Upper lobe of right lung (tissue), 1 donor: ENCODE results near the gene AIG1. TPM values are rescaled to one million over a fixed set of nuclear protein-coding genes. Genes with fewer than 3 reads are reported as not detected.

Experiments
- ATAC-seq: fragments of 200-7000 bp; cut with Tn5 transposase; one replicate; pipeline ENCODE4 v1.9.1; 2020; ENCODE audit warnings: mild to moderate bottlenecking, moderate library complexity
- DNase-seq: peaks from one replicate; pipeline ENCODE4 v3.0.0-alpha.2; 2020
- H3K27ac ChIP-seq: fragments of 200-600 bp; one replicate; pipeline ENCODE4 v1.8.0; 2022
- H3K27me3 ChIP-seq: fragments of 200-600 bp; one replicate; pipeline ENCODE4 v1.8.0; 2022; ENCODE audit warnings: mild to moderate bottlenecking
- H3K36me3 ChIP-seq: fragments of 200-600 bp; one replicate; pipeline ENCODE4 v1.8.0; 2022
- H3K4me1 ChIP-seq: fragments of 200-600 bp; one replicate; pipeline ENCODE4 v1.8.0; 2022
- H3K4me3 ChIP-seq: fragments of 200-600 bp; one replicate; pipeline ENCODE4 v1.8.0; 2022; ENCODE audit warnings: mild to moderate bottlenecking
- H3K9me3 ChIP-seq: fragments of 200-600 bp; one replicate; pipeline ENCODE4 v1.8.0; 2022
- intact Hi-C: fragments of 100-400 bp; cut with DNase I; formaldehyde crosslinking; loops from one replicate; pipeline ENCODE4 v1.11.0; 2022
- total RNA-seq: library from RNA; stranded (reverse); fragmentation: NEBNext Ultra II Directional; extraction: Animal tissue kit (Norgen Biotek cat#: 25700); gene quantifications from one replicate; pipeline ENCODE4 v1.2.1, GENCODE V29; 2021
- TF ChIP-seq, protein P1 (sequence below): fragments of 200-600 bp; IDR thresholded peaks from one replicate; pipeline ENCODE4 v1.8.0; 2022; ENCODE audit warnings: antibody characterized with exemption
- donor health status: DM: no; HTN: yes; CAD: no; lungs with severe emphysema.

The AIG1 gene
- total RNA-seq, 1 donor from 2014 or later = 26.8 TPM

DNA sequence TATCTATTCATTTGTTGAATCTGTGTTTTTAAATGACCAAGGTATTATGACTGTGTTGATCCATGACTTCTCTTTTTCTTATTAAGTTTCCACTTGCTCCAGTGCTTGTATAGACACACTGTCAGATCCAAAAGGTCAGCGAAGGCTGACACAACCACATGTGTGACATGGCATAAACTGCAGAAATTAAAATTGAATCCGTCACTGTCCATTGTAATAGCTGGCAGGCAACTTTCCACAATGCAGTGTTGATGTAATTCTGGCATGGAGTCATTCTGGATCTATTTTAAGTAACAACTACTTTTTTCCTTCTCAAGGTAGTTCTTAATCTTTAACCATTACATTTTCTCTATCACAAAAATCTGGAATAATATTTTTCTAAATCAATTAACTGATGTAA lies 145.3 kb downstream of the AIG1 start:
- no peak for ATAC-seq
- H3K4me1 ChIP-seq = no peaks in the 10 kb centered on the region
- DNase-seq = no peak

DNA sequence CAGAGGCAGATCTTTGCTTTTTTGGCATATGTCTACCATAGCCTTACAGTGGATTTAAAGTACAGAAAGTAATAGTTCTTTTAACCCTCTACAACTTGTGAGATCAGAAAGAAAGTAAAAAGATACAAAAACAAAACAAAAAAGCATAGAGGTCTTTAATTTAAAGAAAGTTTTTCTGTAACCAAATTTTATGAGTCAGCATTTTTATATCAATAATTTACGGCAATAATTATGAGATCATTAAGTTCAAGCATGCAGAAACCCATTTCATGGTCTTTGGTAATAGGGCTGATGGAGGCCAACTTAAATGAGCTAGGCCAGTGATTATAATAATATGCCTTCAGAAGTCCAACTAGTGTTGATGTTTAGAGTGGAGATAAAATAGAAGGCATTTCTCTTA lies 145.9 kb downstream of the AIG1 start:
- no peaks in the 10 kb centered on the region for H3K27me3 ChIP-seq
- DNase-seq (no peak), ATAC-seq (no peak)
- H3K4me1 ChIP-seq = no peaks in the 10 kb centered on the region
- TF ChIP-seq, protein P1, sequence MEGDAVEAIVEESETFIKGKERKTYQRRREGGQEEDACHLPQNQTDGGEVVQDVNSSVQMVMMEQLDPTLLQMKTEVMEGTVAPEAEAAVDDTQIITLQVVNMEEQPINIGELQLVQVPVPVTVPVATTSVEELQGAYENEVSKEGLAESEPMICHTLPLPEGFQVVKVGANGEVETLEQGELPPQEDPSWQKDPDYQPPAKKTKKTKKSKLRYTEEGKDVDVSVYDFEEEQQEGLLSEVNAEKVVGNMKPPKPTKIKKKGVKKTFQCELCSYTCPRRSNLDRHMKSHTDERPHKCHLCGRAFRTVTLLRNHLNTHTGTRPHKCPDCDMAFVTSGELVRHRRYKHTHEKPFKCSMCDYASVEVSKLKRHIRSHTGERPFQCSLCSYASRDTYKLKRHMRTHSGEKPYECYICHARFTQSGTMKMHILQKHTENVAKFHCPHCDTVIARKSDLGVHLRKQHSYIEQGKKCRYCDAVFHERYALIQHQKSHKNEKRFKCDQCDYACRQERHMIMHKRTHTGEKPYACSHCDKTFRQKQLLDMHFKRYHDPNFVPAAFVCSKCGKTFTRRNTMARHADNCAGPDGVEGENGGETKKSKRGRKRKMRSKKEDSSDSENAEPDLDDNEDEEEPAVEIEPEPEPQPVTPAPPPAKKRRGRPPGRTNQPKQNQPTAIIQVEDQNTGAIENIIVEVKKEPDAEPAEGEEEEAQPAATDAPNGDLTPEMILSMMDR = no peak
- no peak overlapping the region for H3K4me3 ChIP-seq
- no peaks in the 10 kb centered on the region for H3K36me3 ChIP-seq
- peaks cover 6% of the 10 kb centered on the region for H3K9me3 ChIP-seq
- intact Hi-C loops = no loop called here
- H3K27ac ChIP-seq = no peak overlapping the region

More for the DNA sequence above, 145.3 kb downstream of the AIG1 start:
- TF ChIP-seq, protein P1 = no peak
- no peaks in the 10 kb centered on the region for H3K36me3 ChIP-seq
- intact Hi-C loops = no loop called here
- H3K27me3 ChIP-seq = no peaks in the 10 kb centered on the region
- H3K27ac ChIP-seq = no peak overlapping the region
- peaks cover 6% of the 10 kb centered on the region for H3K9me3 ChIP-seq
- no peak overlapping the region for H3K4me3 ChIP-seq

DNA sequence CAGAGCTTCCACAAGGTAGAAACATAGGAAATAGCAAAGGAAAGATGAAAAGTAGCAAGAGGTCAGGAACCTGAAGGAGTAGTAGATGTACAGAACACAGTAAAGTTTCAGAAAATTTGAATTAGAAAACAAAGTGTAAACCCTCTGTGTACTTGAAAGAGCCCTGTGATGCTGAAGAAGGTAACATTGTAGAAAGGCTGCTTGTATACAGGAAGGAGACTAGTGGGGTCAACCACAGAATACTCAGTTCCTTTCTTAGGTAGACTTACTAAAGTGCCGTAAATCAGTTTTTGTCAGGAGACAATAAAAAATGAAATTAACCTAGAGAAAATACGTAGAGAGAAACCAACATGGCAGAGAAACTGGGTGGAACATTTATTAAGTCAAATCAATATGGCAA lies 149.7 kb downstream of the AIG1 start:
- Histone ChIP-seq H3K9me3 (no peaks in the 10 kb centered on the region), H3K36me3 (no peaks in the 10 kb centered on the region), H3K4me3 (no peak overlapping the region), H3K27ac (no peak overlapping the region), H3K27me3 (no peaks in the 10 kb centered on the region), H3K4me1 (no peaks in the 10 kb centered on the region)
- ATAC-seq = no peak
- no peak for DNase-seq
- intact Hi-C loops = no loop called here
- TF ChIP-seq, protein P1 = no peak

DNA sequence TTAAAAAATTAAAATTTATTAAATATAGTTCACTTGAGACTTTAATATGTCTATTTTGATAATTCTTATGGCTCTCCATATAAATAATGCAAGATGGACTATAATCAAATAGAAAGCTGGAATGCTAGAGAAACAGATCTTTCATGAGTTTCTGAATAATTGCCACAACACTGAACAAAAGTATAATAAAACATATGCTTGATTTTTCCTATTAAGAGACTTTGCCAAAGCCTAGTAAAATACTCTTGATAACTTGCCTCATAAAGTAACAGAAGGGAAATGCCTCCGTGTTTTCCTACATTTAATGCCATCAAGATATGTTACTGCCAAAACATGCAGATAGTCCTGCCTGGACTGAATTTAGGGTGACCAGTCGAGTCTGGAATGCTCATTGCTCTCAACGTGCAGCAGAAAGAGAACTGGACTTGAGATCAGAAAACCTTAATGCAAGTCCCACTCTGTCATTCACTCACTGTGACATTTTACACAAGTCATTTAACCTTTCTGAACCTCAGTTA lies 153.2 kb downstream of the AIG1 start:
- TF ChIP-seq, protein P1 = no peak
- DNase-seq (no peak), ATAC-seq (no peak)
- intact Hi-C loops = no loop called here
- Histone ChIP-seq H3K4me1 (no peaks in the 10 kb centered on the region), H3K27ac (no peak overlapping the region), H3K4me3 (no peak overlapping the region), H3K9me3 (no peaks in the 10 kb centered on the region), H3K27me3 (no peaks in the 10 kb centered on the region), H3K36me3 (no peaks in the 10 kb centered on the region)

DNA sequence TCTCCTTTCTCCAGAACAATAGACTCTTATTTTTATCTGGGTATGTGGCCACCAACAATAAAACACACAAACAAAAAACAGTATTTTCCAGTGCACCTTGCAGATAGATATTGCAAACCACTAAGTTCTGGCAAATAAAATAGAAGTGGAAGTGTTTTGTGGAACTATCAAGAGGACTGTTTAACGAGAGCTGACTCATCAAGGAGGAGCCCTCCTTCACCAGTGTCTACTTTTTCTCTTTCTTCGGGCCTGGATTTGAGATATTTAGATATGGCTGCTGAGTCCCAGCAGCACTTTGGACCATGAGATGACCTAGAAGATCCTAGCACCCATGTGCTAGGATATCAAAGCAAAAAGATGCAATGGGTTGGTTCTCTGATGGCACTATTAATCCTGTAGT lies 154.7 kb downstream of the AIG1 start:
- Histone ChIP-seq H3K4me1 (no peaks in the 10 kb centered on the region), H3K36me3 (no peaks in the 10 kb centered on the region), H3K27me3 (no peaks in the 10 kb centered on the region), H3K4me3 (no peak overlapping the region), H3K9me3 (no peaks in the 10 kb centered on the region), H3K27ac (no peak overlapping the region)
- no peak for ATAC-seq
- TF ChIP-seq, protein P1 = no peak
- intact Hi-C loops = no loop called here
- no peak for DNase-seq

DNA sequence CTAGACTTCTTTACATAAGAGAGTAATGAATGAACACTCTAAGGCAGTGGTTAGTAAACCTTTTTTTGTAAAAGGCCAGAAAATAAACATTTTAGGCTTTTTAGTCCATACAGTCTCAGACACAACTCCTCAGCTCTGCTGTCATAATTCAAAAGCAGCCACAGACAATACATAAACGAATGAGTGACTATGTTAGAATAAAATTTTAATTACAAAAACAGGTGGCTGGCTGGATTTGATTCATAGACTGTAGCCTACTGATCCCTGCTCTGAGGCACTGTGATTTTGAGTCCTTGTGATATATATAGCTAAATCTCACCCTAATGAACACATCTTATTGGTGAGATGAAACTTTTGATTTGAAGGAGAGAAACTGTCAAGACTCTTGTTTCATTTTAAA lies 155.1 kb downstream of the AIG1 start:
- no peaks in the 10 kb centered on the region for H3K4me1 ChIP-seq

More for the DNA sequence above, 155.1 kb downstream of the AIG1 start:
- Histone ChIP-seq H3K36me3 (no peaks in the 10 kb centered on the region), H3K27ac (no peak overlapping the region), H3K27me3 (no peaks in the 10 kb centered on the region), H3K9me3 (no peaks in the 10 kb centered on the region), H3K4me3 (no peak overlapping the region)
- intact Hi-C loops = no loop called here
- TF ChIP-seq, protein P1 = no peak
- DNase-seq (no peak), ATAC-seq (no peak)
